ENCODE results near the gene ZNF28. TPM values are rescaled to one million over a fixed set of nuclear protein-coding genes. Genes with fewer than 3 reads are reported as not detected.

The ZNF28 gene
- 7.3 and 9.4 TPM in 2 replicates for total RNA-seq

GRCh38 chr19:52821204-52821960 is at the start of gene ZNF28:
Gene ZNF28 (minus strand): TSS chr19:52821633. CDS start chr19:52817958, 3,675 bp downstream.

GRCh38 chr19:52857378-52858191 is 36.2 kb upstream of the ZNF28 start, which contains the start of gene ZNF468:
Gene ZNF468 (minus strand): TSS chr19:52857619. CDS start chr19:52854272, 3,347 bp downstream.

DNA sequence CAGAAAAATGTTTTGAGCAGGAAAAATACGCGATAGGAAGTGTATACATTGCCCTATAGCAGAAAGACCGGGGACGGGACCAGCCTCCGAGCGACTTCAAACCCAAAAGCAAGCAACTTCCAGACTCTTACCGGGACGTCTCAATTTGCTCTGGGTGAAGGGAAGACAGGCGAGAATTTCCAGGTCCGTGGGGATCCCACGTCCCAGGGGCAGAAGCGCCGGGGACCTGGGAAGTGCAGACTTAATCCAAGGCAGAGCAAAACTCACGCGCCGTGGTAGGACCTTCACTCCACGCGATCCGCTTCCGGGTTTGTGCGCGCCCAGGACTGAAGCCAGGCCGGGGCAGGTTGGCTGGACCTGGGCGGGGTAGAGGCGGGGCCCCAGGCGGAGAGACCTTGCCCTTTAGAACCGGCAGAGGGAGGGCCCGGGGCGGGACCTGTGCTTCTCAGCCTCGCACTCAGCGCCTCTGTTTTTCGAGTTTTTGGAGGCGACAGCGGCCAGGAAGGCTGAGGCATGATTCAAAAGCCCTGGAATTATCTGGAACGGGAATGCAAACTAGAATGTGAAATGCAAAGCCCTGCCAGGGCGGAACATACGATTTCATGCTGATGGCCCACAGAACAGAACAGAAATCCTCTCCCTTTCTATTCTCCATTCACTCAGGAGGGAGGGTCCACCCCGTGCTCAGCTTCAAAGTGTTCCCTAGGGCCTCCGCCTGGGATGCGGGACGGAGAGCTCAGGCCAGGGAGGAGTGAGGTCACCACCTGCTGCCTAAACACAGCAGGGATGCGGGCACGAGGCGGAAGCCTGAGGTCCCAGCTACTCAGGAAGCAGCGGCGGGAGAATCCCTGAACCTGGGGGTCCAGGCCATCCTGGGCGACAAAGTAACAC is 34.7 kb downstream of the ZNF28 start, which contains the start of gene ZNF600:
TSS of gene ZNF600 (minus strand) at position 328 of the 891 bp plus-strand sequence. CDS start 7,903 bp downstream, outside the sequence.

Other genes starting within 250 kb of the ZNF28 start
- gene ZNF83, start 183.3 kb downstream of the ZNF28 start, total RNA-seq: 49.4 and 50.3 TPM in 2 replicates
- 6.5 and 9.7 TPM in 2 replicates for gene ZNF611, start 86.6 kb downstream of the ZNF28 start, total RNA-seq
- gene ZNF600, start 34.8 kb downstream of the ZNF28 start, total RNA-seq: 1.8 and 3.2 TPM in 2 replicates
- gene ZNF468, start 36.0 kb upstream of the ZNF28 start, total RNA-seq: 14.0 and 19.4 TPM in 2 replicates
- gene ZNF320, start 76.0 kb upstream of the ZNF28 start, total RNA-seq: 8.0 and 8.4 TPM in 2 replicates
- gene ZNF888, start 101.8 kb upstream of the ZNF28 start, total RNA-seq: 2.5 and 3.5 TPM in 2 replicates
- 8.6 and 9.1 TPM in 2 replicates for gene ZNF816, start 141.2 kb upstream of the ZNF28 start, total RNA-seq
- gene ERVV-1, start 192.3 kb upstream of the ZNF28 start, total RNA-seq: not detected in 2 replicates
- gene ERVV-2, start 223.1 kb upstream of the ZNF28 start, total RNA-seq: not detected in 2 replicates